GM23338 (cell line): ENCODE data around the gene LRCH4. TPM values are rescaled to one million over a fixed set of nuclear protein-coding genes. Genes with fewer than 3 reads are reported as not detected.

Source experiments
- ATAC-seq: fragments of 200-7000 bp; cut with Tn5 transposase; 3 replicates; pipeline ENCODE4 v1.9.1; 2020
- DNase-seq: peaks from one replicate; pipeline ENCODE4 v3.0.0-alpha.2; 2015; ENCODE audit warnings: low spot score
- H2AFZ ChIP-seq: fragments of 200-600 bp; sonication (generic); 2 replicates; pipeline ENCODE4 v1.8.0; 2016; ENCODE audit warnings: antibody characterized with exemption, mild to moderate bottlenecking, moderate library complexity
- H3F3A ChIP-seq: fragments of 200-600 bp; sonication (generic); replicated peaks from 2 replicates; pipeline ENCODE4 v1.8.0; 2017; ENCODE audit warnings: antibody characterized with exemption, mixed run types, low read depth
- H3K27ac ChIP-seq: fragments of 200-600 bp; sonication (generic); 2 replicates; pipeline ENCODE4 v1.6.1; 2016; ENCODE audit warnings: low read depth
- H3K27me3 ChIP-seq: fragments of 200-600 bp; sonication (generic); 2 replicates; pipeline ENCODE4 v1.8.0; 2016; ENCODE audit warnings: mild to moderate bottlenecking, mixed run types, moderate library complexity; ENCODE audit not compliant: insufficient read depth
- H3K36me3 ChIP-seq: fragments of 200-600 bp; sonication (generic); 2 replicates; pipeline ENCODE4 v1.8.0; 2016; ENCODE audit warnings: mild to moderate bottlenecking; ENCODE audit not compliant: insufficient read depth
- H3K4me1 ChIP-seq: fragments of 200-600 bp; sonication (generic); 2 replicates; pipeline ENCODE4 v1.8.0; 2016; ENCODE audit warnings: mild to moderate bottlenecking, moderate library complexity; ENCODE audit not compliant: insufficient read depth
- H3K4me2 ChIP-seq: fragments of 200-600 bp; sonication (generic); 2 replicates; pipeline ENCODE4 v1.7.1; 2017; ENCODE audit warnings: mixed run types
- H3K4me3 ChIP-seq: fragments of 200-600 bp; sonication (generic); 2 replicates; pipeline ENCODE4 v1.6.1; 2016; ENCODE audit warnings: mixed run types
- H3K79me2 ChIP-seq: fragments of 200-600 bp; sonication (generic); replicated peaks from 2 replicates; pipeline ENCODE4 v1.8.0; 2017; ENCODE audit warnings: mild to moderate bottlenecking; ENCODE audit not compliant: insufficient read depth
- H3K9me2 ChIP-seq: fragments of 200-600 bp; sonication (generic); 2 replicates; pipeline ENCODE4 v1.8.0; 2017; ENCODE audit not compliant: insufficient read depth
- H4K20me1 ChIP-seq: fragments of 200-600 bp; sonication (generic); replicated peaks from 2 replicates; pipeline ENCODE4 v1.8.0; 2017; ENCODE audit warnings: mild to moderate bottlenecking; ENCODE audit not compliant: insufficient read depth
- H3K27ac Mint-ChIP-seq: 2 replicates; pipeline ENCODE4 v1.8.0; 2020; ENCODE audit warnings: inconsistent platforms, mild to moderate bottlenecking, moderate library complexity, mixed read lengths
- H3K27me3 Mint-ChIP-seq: 3 replicates; pipeline ENCODE4 v1.8.0; 2022; ENCODE audit warnings: low read depth, mild to moderate bottlenecking, moderate library complexity, mixed read lengths, inconsistent platforms; ENCODE audit not compliant: insufficient read depth, poor library complexity
- H3K36me3 Mint-ChIP-seq: 3 replicates; pipeline ENCODE4 v1.8.0; 2021; ENCODE audit warnings: low read depth, mild to moderate bottlenecking, inconsistent platforms, moderate library complexity, mixed read lengths
- H3K4me1 Mint-ChIP-seq: 3 replicates; pipeline ENCODE4 v1.8.0; 2020; ENCODE audit warnings: mild to moderate bottlenecking, inconsistent platforms, mixed read lengths
- H3K4me3 Mint-ChIP-seq: 3 replicates; pipeline ENCODE4 v1.8.0; 2021; ENCODE audit warnings: moderate library complexity, mild to moderate bottlenecking, inconsistent platforms, mixed read lengths
- H3K9me3 Mint-ChIP-seq: 3 replicates; pipeline ENCODE4 v1.8.0; 2020; ENCODE audit warnings: moderate library complexity, mild to moderate bottlenecking, inconsistent platforms, mixed read lengths
- CTCF ChIP-seq, 2 experiments: fragments of 200-600 bp in 1 of 2; sonication (generic) in 1 of 2; conservative IDR thresholded peaks; 2 replicates each; pipeline versions ENCODE4 v1.5.1 to v1.6.1; 2016 to 2017; ENCODE audit warnings: antibody characterized with exemption in 2 of 2, low read depth in 2 of 2, mild to moderate bottlenecking in 2 of 2, moderate library complexity in 1 of 2
- ETS1 ChIP-seq: IDR thresholded peaks from 2 replicates; pipeline ENCODE4 v1.6.1; 2016; ENCODE audit warnings: antibody characterized with exemption
- EZH2 ChIP-seq: fragments of 200-600 bp; sonication (generic); IDR thresholded peaks from one replicate; pipeline ENCODE4 v1.8.0; 2017; ENCODE audit warnings: antibody characterized with exemption, mild to moderate bottlenecking, low read depth; ENCODE audit not compliant: unreplicated experiment
- EZH2phosphoT487 ChIP-seq: fragments of 200-600 bp; sonication (generic); IDR thresholded peaks from one replicate; pipeline ENCODE4 v1.8.1; 2018; ENCODE audit warnings: antibody characterized with exemption; ENCODE audit not compliant: unreplicated experiment
- JUNB ChIP-seq: IDR thresholded peaks from one replicate; pipeline ENCODE4 v1.6.1; 2016; ENCODE audit warnings: antibody characterized with exemption; ENCODE audit not compliant: unreplicated experiment
- ZNF114 ChIP-seq: fragments of 250-450 bp; sonication (Bioruptor Pico); IDR thresholded peaks from 2 replicates; pipeline ENCODE4 v1.5.0; 2020; ENCODE audit warnings: mild to moderate bottlenecking, moderate library complexity
- ZNF331 ChIP-seq: fragments of 250-450 bp; sonication (Bioruptor Pico); IDR thresholded peaks from 2 replicates; pipeline ENCODE4 v1.5.0; 2020; ENCODE audit warnings: low read depth, mild to moderate bottlenecking, moderate library complexity
- polyA plus RNA-seq: library from polyadenylated mRNA; unstranded; fragments of >200 nt; fragmentation: Nextera tagmentation; extraction: Ambion mirVana; gene quantifications from 2 replicates; pipeline ENCODE4 v1.2.1, GENCODE V29; 2016
- total RNA-seq: library from RNA; depleted of rRNA; stranded (reverse); fragments of >200 nt; shearing (Covaris generic); gene quantifications from 2 replicates; pipeline ENCODE4 v1.2.3, GENCODE V29; 2014

The LRCH4 gene
- total and polyA plus RNA-seq, 2 experiments from 2014 or later: 21.4 to 51.0 TPM

- TF ChIP-seq CTCF (conservative IDR thresholded peaks at IDR 0.05; ENCODE audit: low read depth in 2 of 2): no peak
- TF ChIP-seq ETS1: no peak
- no peak for TF ChIP-seq EZH2phosphoT487
Observed at GRCh38 chr7:100559127-100559526, 26.8 kb downstream of the LRCH4 start (continued).

GRCh38 chr7:100556541-100556940 lies 29.4 kb downstream of the LRCH4 start:
- peaks cover 9% of the 10 kb centered on the region; the same call in 2 of the 3 replicates for H3K36me3 Mint-ChIP-seq
- no peak overlapping the region for H3K4me3 Mint-ChIP-seq

More at GRCh38 chr7:100556541-100556940, 29.4 kb downstream of the LRCH4 start:
- DNase-seq (no peak), ATAC-seq (no peak)
- Histone ChIP-seq H3K27ac (0 out of 2 replicates have a peak overlapping the region, but pooled peaks have one; percentile 26), H3K36me3 (no peaks in the 10 kb centered on the region; the same call in 1 of the 2 replicates), H3K27me3 (no peaks in the 10 kb centered on the region), H4K20me1 (0 out of 2 replicates have a peak, but pooled peaks cover 2% of the 10 kb centered on the region), H3K4me1 (no peaks in the 10 kb centered on the region), H3K79me2 (no peaks in the 10 kb centered on the region), H3K4me3 (no peak overlapping the region), H3F3A (no peaks in the 10 kb centered on the region), H3K9me2 (no peaks in the 10 kb centered on the region), H2AFZ (no peak overlapping the region), H3K4me2 (no peak overlapping the region)
- Mint-ChIP-seq H3K9me3 (no peaks in the 10 kb centered on the region; the same call in 2 of the 3 replicates), H3K27me3 (peaks cover 2% of the 10 kb centered on the region), H3K27ac (no peak overlapping the region), H3K4me1 (no peaks in the 10 kb centered on the region; the same call in 2 of the 3 replicates)
- TF ChIP-seq JUNB: no peak
- no peak for TF ChIP-seq ZNF114 (CRISPR knock-in tag)
- TF ChIP-seq EZH2: no peak
- no peak for TF ChIP-seq ZNF331 (CRISPR knock-in tag)
- TF ChIP-seq EZH2phosphoT487: no peak
- no peak for TF ChIP-seq CTCF (conservative IDR thresholded peaks at IDR 0.05; ENCODE audit: low read depth in 2 of 2)
